Measurements from ENCODE around the gene KCNQ5. TPM values are rescaled to one million over a fixed set of nuclear protein-coding genes. Genes with fewer than 3 reads are reported as not detected.

The KCNQ5 gene
- total RNA-seq, 1 donor from 2014 or later, result 10.1 TPM

DNA sequence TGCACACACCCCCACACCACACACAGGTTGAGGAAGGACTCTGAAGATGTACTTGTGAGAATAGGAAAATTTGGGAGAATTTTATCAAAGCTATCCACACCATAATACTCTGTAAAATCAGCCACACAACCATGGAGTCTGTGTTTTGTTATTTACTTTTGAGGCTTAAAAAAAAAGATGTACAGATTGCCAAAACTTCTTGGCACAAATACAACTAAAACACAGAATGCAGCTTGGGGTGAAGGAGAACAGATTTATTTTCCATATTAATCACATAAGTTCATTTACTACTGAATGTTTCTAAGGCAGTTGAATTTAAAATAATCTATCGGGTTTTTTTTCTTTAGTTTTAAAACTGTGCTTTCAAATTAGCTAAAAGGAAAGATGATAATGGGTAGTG lies 32.8 kb upstream of the KCNQ5 start:
- Mint-ChIP-seq H3K36me3 (ENCODE audit: low read depth) (no peaks in the 10 kb centered on the region), H3K4me3 (no peak overlapping the region), H3K27me3 (peaks cover 7% of the 10 kb centered on the region), H3K4me1 (no peaks in the 10 kb centered on the region), H3K27ac (no peak overlapping the region), H3K9me3 (no peaks in the 10 kb centered on the region)
- DNase-seq, result no peak
- intact Hi-C loops (cut with micrococcal nuclease), result no loop called here
- POLR2A ChIA-PET, result interaction anchor here (0.5 kb wide), 1 partner anchor 24 kb away, joined by 11 read pairs; no protein-coding TSS in a partner anchor
- ATAC-seq (ENCODE audit: low read depth), result no peak
- CTCF ChIA-PET, result no interaction called here
- TF ChIP-seq, protein P1, sequence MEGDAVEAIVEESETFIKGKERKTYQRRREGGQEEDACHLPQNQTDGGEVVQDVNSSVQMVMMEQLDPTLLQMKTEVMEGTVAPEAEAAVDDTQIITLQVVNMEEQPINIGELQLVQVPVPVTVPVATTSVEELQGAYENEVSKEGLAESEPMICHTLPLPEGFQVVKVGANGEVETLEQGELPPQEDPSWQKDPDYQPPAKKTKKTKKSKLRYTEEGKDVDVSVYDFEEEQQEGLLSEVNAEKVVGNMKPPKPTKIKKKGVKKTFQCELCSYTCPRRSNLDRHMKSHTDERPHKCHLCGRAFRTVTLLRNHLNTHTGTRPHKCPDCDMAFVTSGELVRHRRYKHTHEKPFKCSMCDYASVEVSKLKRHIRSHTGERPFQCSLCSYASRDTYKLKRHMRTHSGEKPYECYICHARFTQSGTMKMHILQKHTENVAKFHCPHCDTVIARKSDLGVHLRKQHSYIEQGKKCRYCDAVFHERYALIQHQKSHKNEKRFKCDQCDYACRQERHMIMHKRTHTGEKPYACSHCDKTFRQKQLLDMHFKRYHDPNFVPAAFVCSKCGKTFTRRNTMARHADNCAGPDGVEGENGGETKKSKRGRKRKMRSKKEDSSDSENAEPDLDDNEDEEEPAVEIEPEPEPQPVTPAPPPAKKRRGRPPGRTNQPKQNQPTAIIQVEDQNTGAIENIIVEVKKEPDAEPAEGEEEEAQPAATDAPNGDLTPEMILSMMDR (IDR thresholded peaks at IDR 0.05), result no peak

DNA sequence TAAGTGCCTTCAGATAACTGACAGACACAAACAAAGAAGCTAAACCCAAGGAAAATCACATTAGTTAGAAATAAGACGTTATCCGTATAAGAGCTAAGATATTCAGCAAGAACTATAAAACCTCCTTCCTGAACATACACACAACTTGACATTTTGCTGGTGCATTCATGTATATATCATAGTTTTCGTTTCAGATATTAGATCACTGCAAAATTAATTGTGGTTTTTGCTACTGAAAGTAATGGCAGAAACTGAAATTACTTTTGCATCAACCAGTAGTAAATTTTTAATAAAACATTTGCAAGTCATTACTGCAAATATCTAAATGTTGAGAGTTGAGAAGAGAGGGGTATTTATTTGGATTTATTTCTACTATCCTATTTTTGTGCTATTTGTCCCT lies 26.1 kb upstream of the KCNQ5 start:
- no peaks in the 10 kb centered on the region for H3K9me3 Mint-ChIP-seq
- intact Hi-C loops (cut with micrococcal nuclease), result no loop called here
- no peak overlapping the region for H3K27ac Mint-ChIP-seq
- no peak for DNase-seq
- H3K4me3 Mint-ChIP-seq, result no peak overlapping the region
- CTCF ChIA-PET, result no interaction called here
- ATAC-seq (ENCODE audit: low read depth), result no peak
- peaks cover 18% of the 10 kb centered on the region for H3K27me3 Mint-ChIP-seq
- POLR2A ChIA-PET, result no interaction called here
- TF ChIP-seq, protein P1 (IDR thresholded peaks at IDR 0.05), result no peak
- no peaks in the 10 kb centered on the region for H3K36me3 Mint-ChIP-seq (ENCODE audit: low read depth)
- no peaks in the 10 kb centered on the region for H3K4me1 Mint-ChIP-seq

DNA sequence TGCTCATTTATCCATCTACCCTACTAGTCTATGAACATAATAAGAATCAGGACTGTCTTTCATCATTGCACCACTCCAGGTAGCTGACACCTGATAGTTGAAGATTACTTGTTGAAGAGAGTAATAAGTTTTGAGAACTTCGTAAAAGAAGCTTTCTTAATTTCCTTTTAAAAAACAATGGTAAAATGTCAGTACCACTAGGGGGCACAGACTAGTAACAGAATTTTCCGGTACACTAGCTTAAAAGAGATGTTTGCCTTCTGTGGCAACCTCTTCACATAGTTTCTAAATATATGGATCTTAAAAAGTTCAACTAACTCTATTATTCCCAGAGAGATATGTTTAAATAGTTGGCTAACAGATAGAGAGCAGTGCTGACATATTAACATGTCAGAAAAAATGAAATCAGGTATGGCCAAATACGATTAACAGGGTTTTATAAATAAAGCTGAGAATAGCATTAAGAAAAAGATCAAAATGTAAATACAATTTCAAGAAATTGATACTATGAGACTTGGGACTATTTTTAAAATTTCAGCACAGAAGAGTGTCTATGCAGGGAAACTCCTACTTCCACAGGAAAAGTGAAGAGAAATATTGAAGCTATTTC lies 5.4 kb upstream of the KCNQ5 start:
- H3K9me3 Mint-ChIP-seq, result no peaks in the 10 kb centered on the region
- no peak overlapping the region for H3K27ac Mint-ChIP-seq

DNA sequence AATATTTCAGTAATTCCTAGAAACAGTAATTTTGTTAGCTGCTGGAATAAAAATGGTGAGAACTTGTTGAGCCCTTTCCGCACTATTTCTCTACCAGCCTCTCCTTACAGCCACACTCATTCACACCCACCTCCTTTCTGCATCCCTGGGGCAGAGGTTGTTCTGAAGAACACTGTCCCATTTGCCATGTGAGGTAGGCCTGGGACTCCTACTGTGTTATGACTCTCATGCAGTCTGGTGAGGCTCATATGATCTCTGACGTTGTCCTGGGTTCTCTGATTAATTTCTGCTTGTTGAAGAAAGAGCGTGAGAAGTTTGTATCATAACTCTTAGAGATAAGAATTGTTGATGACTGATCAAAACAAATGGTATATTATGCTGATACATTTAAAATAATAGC lies 4.1 kb upstream of the KCNQ5 start:
- Mint-ChIP-seq H3K27me3 (no peaks in the 10 kb centered on the region), H3K9me3 (no peaks in the 10 kb centered on the region), H3K27ac (no peak overlapping the region), H3K4me3 (no peak overlapping the region), H3K4me1 (peaks cover 28% of the 10 kb centered on the region), H3K36me3 (ENCODE audit: low read depth) (peaks cover 4% of the 10 kb centered on the region)
- ChIA-PET CTCF (interaction anchor here (0.7 to 10.3 kb wide), 7 partner anchors 152 to 565 kb away, joined by 3 to 423 read pairs (median 17); no protein-coding TSS in a partner anchor), POLR2A (interaction anchor here (2.7 kb wide), 1 partner anchor 511 kb away, joined by 20 read pairs; no protein-coding TSS in a partner anchor)
- intact Hi-C loops (cut with micrococcal nuclease), result no loop called here
- TF ChIP-seq, protein P1 (IDR thresholded peaks at IDR 0.05), result no peak
- ATAC-seq (ENCODE audit: low read depth) (no peak), DNase-seq (no peak)

More for the DNA sequence above, 5.4 kb upstream of the KCNQ5 start:
- intact Hi-C loops (cut with micrococcal nuclease), result loop anchor here (1.0 kb wide), 4 partner anchors 204 to 710 kb away; no protein-coding TSS in a partner anchor
- Mint-ChIP-seq H3K4me3 (no peak overlapping the region), H3K36me3 (ENCODE audit: low read depth) (peaks cover 2% of the 10 kb centered on the region), H3K4me1 (peaks cover 28% of the 10 kb centered on the region), H3K27me3 (no peaks in the 10 kb centered on the region)
- DNase-seq, result no peak
- ChIA-PET POLR2A (interaction anchor here (1.0 to 2.7 kb wide), 2 partner anchors 465 to 512 kb away, joined by 3 to 20 read pairs; no protein-coding TSS in a partner anchor), CTCF (interaction anchor here (0.5 to 10.3 kb wide), 40 partner anchors 9 to 772 kb away, joined by 3 to 423 read pairs (median 4); no protein-coding TSS in a partner anchor)
- ATAC-seq (ENCODE audit: low read depth), result no peak
- TF ChIP-seq, protein P1 (IDR thresholded peaks at IDR 0.05), result no peak

All from activated B cell treated with CpG ODN at 0.5 μM for 24 hours (primary cell).